LNCaP clone FGC (cell line): ENCODE data around the gene PTF1A.
"Not testable (repeated sequence)": the region's sequence is repeated elsewhere in the genome, so short reads cannot be mapped to it uniquely, and the experiment has no call there.

Experiments
- DNase-seq: peaks from one replicate; pipeline ENCODE4 v3.0.0-alpha.2; 2011; ENCODE audit warnings: low read depth
- H3K4me3 ChIP-seq: 2 replicates; pipeline ENCODE4 v1.5.1; 2011; ENCODE audit warnings: mild to moderate bottlenecking, low read depth, low read length, control low read depth
- TF ChIP-seq, protein P1 (sequence below): IDR thresholded peaks from 2 replicates; pipeline ENCODE4 v1.5.1; 2012; ENCODE audit warnings: mild to moderate bottlenecking; ENCODE audit not compliant: control insufficient read depth, insufficient read depth; ENCODE audit errors: extremely low read depth

PTF1A gene

DNA sequence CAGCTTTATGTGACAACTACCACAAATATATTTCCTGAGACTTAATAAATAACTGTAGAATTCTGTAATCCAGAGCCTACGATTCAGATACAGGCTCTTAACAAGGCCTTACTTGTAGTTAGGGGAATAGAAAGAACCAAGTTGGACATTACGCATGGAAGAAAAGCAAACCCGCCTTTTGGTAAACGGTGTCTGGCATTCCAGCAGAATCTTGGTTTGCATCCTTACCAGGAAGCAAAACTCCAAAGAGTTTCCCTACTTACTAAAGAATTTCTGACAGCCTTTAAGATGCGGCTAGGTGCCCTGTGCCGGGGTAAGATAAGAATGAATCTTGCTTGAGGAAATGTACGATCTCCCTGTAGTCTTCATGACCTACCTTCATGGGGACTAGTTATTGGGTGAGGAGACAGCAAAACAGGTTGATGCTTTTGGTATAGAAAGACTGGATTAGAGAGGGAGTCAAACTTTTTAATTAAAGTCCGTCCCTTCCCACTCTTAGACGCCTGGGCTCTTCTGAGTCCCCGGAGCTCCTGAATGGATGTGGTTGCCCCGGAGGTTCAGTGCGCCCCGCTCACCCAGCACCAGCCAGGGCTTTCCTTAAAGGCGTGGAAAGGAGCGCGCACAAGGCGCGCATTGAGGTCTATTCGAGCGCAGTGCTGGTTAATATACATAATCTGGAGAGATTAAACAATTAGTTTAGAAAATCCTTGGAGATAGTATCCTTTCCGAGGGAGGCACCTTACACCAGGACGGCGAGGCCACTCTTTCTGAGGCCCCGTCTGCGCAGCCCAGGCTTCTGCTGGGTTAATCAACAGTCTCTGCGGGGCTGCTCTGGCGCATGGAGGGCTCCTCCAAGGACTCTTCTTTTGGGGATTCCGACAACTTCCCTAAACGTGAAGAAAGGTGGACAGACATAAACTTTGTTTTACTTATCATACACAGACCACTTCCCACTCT, 11.5 kb downstream of the PTF1A start:
- TF ChIP-seq, protein P1, sequence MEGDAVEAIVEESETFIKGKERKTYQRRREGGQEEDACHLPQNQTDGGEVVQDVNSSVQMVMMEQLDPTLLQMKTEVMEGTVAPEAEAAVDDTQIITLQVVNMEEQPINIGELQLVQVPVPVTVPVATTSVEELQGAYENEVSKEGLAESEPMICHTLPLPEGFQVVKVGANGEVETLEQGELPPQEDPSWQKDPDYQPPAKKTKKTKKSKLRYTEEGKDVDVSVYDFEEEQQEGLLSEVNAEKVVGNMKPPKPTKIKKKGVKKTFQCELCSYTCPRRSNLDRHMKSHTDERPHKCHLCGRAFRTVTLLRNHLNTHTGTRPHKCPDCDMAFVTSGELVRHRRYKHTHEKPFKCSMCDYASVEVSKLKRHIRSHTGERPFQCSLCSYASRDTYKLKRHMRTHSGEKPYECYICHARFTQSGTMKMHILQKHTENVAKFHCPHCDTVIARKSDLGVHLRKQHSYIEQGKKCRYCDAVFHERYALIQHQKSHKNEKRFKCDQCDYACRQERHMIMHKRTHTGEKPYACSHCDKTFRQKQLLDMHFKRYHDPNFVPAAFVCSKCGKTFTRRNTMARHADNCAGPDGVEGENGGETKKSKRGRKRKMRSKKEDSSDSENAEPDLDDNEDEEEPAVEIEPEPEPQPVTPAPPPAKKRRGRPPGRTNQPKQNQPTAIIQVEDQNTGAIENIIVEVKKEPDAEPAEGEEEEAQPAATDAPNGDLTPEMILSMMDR = no peak
- H3K4me3 ChIP-seq = no peak overlapping the region
- DNase-seq = no peak

DNA sequence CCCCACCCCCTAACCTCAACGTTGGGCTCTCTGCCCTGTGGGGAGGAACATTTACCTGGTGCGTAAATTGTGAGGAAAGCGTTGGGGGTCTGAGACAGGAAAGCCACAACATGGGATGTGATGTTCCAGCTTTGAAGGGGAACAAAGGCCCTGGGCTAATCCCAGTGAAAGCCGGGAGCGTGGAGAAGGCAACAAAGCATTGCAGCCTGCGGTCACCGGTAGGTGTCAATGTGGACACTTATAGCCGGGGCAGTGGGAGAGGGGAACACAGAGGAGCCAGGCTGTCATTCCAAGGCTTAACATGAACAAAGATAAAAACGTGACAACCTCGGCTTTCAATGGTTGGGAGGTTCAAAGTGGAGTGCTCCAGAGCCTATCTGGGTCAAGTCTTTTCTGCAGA, 12.7 kb downstream of the PTF1A start:
- no peak for DNase-seq
- TF ChIP-seq, protein P1 = no peak
- no peak overlapping the region for H3K4me3 ChIP-seq

DNA sequence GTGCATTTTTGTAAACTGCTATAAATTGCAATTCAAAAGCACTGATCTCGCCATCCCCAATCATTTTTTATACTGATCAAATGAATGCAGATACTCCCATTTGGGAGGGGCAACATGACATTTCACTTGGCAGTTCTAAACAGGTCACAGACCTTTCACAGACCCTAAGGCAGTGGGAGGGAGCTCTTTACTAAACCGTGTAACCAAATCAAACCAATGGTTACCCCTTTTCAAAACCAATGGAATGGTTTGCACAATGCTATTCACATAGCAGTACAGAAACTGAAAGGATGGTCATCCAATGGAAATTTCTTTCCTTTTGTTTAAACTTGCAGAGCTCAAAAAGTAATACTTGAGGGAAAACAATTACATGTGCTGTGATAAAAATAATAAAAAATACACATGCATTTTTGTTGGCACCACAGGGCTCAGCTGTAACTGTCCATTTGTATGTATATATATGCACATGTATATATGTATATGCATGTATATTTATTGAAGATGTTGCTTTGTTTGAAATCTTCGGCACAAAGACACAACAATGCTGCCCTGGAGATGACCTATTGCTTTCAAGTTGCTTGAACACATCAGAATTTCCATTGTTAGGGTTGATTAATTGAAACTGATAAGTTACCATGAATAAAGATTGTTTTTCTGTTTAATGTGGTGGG, 14.0 kb downstream of the PTF1A start:
- DNase-seq = no peak
- TF ChIP-seq, protein P1 = no peak
- no peak overlapping the region for H3K4me3 ChIP-seq

DNA sequence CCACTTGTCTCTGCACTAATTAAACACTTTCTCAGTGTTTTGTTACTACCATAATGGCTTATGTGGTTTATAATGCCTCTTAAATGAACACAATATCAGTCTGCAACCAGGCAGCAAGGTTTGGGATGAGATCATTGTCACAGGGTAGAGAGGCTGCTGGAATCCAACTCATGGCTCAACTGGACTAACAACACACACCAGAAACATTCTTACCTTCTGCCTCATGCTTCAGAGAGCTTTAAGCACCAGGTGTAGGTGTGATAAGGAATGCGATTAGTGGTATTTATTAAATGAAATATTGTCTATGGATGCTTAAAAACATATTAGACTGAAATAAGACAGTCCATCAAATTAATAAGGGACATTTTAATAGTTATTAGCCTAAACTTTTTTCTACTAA, 25.4 kb downstream of the PTF1A start:
- DNase-seq = no peak
- TF ChIP-seq, protein P1 = no peak
- H3K4me3 ChIP-seq = no peak overlapping the region

DNA sequence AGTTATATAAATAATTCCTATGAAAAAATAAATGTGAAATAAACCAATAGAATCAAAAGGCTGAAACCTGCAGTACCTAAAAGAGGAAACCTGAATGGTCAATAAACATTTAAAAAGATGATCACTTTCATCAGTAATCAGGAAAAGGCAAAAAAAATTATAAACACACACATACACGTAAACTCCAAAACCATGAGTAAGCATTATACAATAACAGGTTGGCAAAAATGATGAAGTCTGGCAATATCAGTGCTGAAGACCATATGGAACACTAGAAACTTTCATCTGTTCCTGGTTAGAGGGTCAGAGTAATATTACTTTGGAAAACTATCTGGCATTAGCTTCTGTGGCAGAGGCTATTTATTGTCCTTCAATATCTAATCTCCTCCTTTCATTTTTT, 38.5 kb downstream of the PTF1A start:
- no peak for DNase-seq
- TF ChIP-seq, protein P1 = no peak
- H3K4me3 ChIP-seq = no peak overlapping the region

DNA sequence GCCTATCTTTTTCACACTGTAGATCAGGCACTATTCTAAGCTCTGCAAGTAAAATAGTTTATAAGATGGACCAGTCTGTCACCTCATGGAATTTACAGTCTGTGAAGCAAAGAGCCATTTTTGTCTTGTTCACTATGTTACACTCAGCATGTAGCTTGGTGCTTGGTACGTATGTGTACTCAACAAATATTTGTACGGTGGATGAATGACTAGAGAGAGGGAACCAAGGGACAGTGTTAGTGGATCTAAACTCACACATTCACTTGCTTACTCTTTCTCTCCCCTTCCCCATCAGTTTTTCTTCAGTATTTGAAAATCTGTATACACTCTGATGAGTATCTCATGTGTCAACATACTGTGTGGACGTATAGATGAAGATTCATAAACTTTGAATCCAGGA, 45.9 kb downstream of the PTF1A start:
- DNase-seq = no peak

DNA sequence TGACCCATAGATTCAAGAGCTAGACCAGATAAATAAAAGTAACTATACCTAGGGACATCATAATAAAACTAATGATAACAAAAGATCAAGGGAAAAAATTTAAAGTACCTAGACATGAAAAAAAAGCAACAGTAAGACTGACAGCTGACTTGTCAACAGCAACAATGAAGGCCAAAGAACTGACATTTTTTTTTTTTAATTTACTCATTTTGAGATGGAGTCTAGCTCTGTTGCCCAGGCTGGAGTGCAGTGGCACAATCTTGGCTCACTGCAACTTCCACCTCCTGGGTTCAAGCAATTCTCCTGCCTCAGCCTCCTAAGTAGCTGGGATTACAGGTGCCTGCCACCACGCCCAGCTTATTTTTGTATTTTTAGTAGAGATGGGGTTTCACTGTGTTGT, 49.7 kb downstream of the PTF1A start:
- H3K4me3 ChIP-seq, DNase-seq: not testable (repeated sequence)

More for the DNA sequence above, 45.9 kb downstream of the PTF1A start:
- TF ChIP-seq, protein P1 = no peak
- no peak overlapping the region for H3K4me3 ChIP-seq
